Neutrophil (primary cell): Measurements from ENCODE around the gene LGALS3BP.

Source experiments
- H3K27ac ChIP-seq: fragments of 200-600 bp; sonication (generic); 2 replicates; pipeline ENCODE4 v1.5.1; 2016; ENCODE audit warnings: mild to moderate bottlenecking, moderate library complexity
- H3K27me3 ChIP-seq: fragments of 200-600 bp; sonication (generic); 2 replicates; pipeline ENCODE4 v1.6.0; 2016; ENCODE audit warnings: mild to moderate bottlenecking
- H3K36me3 ChIP-seq: fragments of 200-600 bp; sonication (generic); 2 replicates; pipeline ENCODE4 v1.5.1; 2017
- H3K4me1 ChIP-seq, 2 experiments: fragments of 200-600 bp in 1 of 2; sonication (generic) in 1 of 2; 1 replicate in 1 of 2; 2 replicates in 1 of 2; pipeline versions ENCODE4 v1.5.1 to v1.6.1; 2013 to 2016; ENCODE audit warnings: low read depth in 1 of 2, low read length in 1 of 2, mild to moderate bottlenecking in 1 of 2, moderate library complexity in 1 of 2; ENCODE audit not compliant: control insufficient read depth in 1 of 2, insufficient read depth in 1 of 2
- H3K4me3 ChIP-seq, 2 experiments: fragments of 200-600 bp in 1 of 2; sonication (generic) in 1 of 2; 1 replicate in 1 of 2; 2 replicates in 1 of 2; pipeline ENCODE4 v1.5.1; 2013 to 2016; ENCODE audit warnings: low read depth in 1 of 2, low read length in 1 of 2, mild to moderate bottlenecking in 1 of 2, moderate library complexity in 1 of 2
- H3K9me3 ChIP-seq: fragments of 200-600 bp; sonication (generic); 2 replicates; pipeline ENCODE4 v1.5.1; 2016
- CTCF ChIP-seq: fragments of 200-600 bp; sonication (generic); IDR thresholded peaks from 2 replicates; pipeline ENCODE4 v1.5.1; 2016; ENCODE audit warnings: antibody characterized with exemption

Gene LGALS3BP

DNA sequence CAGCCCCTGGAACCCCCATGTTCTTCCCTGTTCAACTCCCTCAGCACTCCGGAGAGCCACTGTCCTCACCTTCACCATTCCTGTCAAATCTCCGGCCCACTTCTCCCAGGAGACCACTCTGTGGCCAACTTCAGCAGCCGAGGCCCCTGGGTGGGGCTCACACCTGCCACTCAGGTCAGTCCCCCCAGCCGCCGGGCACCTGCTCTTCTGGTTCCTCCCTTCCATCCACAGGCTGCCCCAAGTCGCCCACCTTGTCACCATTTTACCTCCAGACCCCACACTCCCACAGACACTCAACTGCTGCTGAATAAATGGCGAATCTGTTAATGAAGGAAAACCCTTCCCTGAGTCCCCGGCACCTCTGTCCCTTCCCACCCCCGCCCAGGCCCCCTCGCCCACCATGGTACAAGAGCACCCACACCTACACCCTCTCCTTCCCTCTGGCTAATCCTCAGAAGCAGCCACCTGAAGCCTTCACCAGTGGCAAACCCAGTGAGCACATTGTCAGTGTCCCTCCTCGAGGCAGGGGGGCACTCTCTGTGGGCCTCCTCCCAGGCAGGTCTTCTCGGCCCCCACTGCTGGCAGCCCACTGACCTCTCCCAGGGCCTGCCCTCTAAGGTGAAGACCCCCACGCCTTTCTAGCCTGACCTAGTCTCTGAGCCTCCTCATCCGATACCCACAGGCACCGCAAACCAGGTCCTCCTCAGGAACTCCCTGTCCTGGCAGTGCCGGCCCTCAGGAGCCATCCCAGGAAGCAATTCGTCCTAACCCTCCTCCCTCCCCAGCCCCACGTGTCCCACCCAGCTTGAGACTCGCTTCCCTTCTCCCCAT lies 21.7 kb upstream of the LGALS3BP start:
- TF ChIP-seq CTCF: no peak
- Histone ChIP-seq H3K9me3 (no peaks in the 10 kb centered on the region), H3K27me3 (no peaks in the 10 kb centered on the region), H3K4me3 (no peak overlapping the region), H3K36me3 (peaks cover 71% of the 10 kb centered on the region), H3K4me1 (peaks cover 13% of the 10 kb centered on the region in 2 experiments), H3K27ac (no peak overlapping the region)

DNA sequence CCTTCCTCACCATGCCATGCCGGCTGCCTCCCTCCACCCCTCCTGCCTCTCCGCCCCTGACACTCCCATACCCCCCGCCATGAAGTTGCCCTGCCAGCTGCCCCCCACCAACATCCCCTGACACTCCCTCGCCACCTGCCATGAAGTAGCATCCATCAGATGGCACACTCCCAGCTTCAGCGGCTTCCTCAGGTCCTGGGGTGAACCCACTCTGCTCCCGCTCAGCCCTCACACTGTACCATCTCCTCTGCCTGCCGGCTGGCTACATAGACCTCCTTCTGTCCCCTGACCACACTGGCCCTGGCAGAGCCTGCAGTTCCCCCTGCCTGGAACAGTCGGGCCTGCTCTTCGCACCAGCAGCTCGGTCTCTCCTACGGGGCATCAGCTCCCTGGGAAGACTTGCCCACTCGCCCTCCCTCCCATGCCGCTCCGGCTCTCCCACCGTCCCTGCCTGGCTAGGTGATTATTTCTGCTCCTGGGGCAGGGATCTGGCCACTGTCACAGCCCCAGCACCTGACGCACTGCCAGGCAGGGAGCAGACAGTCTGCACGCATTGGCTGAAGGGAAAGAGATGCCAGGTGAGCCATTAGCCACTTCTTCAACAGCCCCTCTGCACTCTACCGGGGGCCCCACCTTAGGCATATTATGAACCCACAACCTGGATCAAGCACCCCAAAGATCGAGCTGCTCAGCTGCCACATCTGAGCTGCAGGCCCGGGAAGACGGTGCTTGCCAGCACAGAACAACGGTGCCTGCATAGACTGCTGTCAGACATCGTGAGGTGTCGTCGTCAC lies 20.9 kb upstream of the LGALS3BP start:
- H3K27me3 ChIP-seq: no peaks in the 10 kb centered on the region
- H3K4me1 ChIP-seq: peaks cover 5% of the 10 kb centered on the region in 2 experiments
- H3K27ac ChIP-seq: no peak overlapping the region
- H3K4me3 ChIP-seq: no peak overlapping the region
- H3K9me3 ChIP-seq: no peaks in the 10 kb centered on the region
- TF ChIP-seq CTCF: no peak
- H3K36me3 ChIP-seq: peaks cover 79% of the 10 kb centered on the region

- H3K27me3 ChIP-seq: no peaks in the 10 kb centered on the region
- peaks cover 82% of the 10 kb centered on the region for H3K36me3 ChIP-seq
- no peak overlapping the region for H3K4me3 ChIP-seq
- H3K4me1 ChIP-seq: no peaks in the 10 kb centered on the region
- H3K27ac ChIP-seq: no peak overlapping the region
- no peak for TF ChIP-seq CTCF
- no peaks in the 10 kb centered on the region for H3K9me3 ChIP-seq
Observed at GRCh38 chr17:78999947-79000395, 20.2 kb upstream of the LGALS3BP start.

GRCh38 chr17:78999056-78999768 lies 19.5 kb upstream of the LGALS3BP start:
- no peak for TF ChIP-seq CTCF
- H3K4me1 ChIP-seq: no peaks in the 10 kb centered on the region
- no peak overlapping the region for H3K27ac ChIP-seq
- H3K27me3 ChIP-seq: no peaks in the 10 kb centered on the region
- H3K4me3 ChIP-seq: no peak overlapping the region
- H3K36me3 ChIP-seq: peaks cover 90% of the 10 kb centered on the region
- H3K9me3 ChIP-seq: no peaks in the 10 kb centered on the region

GRCh38 chr17:78998311-78999055 lies 18.8 kb upstream of the LGALS3BP start:
- TF ChIP-seq CTCF: no peak
- H3K36me3 ChIP-seq: peaks cover 97% of the 10 kb centered on the region
- no peaks in the 10 kb centered on the region for H3K27me3 ChIP-seq
- H3K9me3 ChIP-seq: no peaks in the 10 kb centered on the region
- H3K4me1 ChIP-seq: no peaks in the 10 kb centered on the region
- no peak overlapping the region for H3K27ac ChIP-seq
- no peak overlapping the region for H3K4me3 ChIP-seq
